SK-N-SH (cell line): ENCODE data around the gene CCDC88C. TPM values are rescaled to one million over a fixed set of nuclear protein-coding genes. Genes with fewer than 3 reads are reported as not detected.
"Not testable (repeated sequence)": the region's sequence is repeated elsewhere in the genome, so short reads cannot be mapped to it uniquely, and the experiment has no call there.

Experiments
- CTCF ChIA-PET: fragments of 300-600, 350-600 bp; formaldehyde crosslinking; extraction: SDS; loops from one replicate; lab custom pipeline; 2021; lab: Yijun Ruan, JAX
- POLR2A ChIA-PET: fragments of 350-600 bp; sonication (Branson Sonifier 250); formaldehyde crosslinking; extraction: SDS; loops from one replicate; lab custom pipeline; 2020; ENCODE audit warnings: antibody characterized with exemption, inconsistent platforms; lab: Yijun Ruan, JAX
- DNase-seq: peaks from one replicate; pipeline ENCODE4 v3.0.0; 2012
- H2AFZ ChIP-seq: fragments of 200-600 bp; sonication (generic); 2 replicates; pipeline ENCODE4 v1.8.1; 2016; ENCODE audit warnings: antibody characterized with exemption, mild to moderate bottlenecking, low read depth
- H3F3A ChIP-seq: fragments of 200-600 bp; sonication (generic); replicated peaks from 2 replicates; pipeline ENCODE3; 2016; ENCODE audit warnings: antibody characterized with exemption, mild to moderate bottlenecking; ENCODE audit not compliant: insufficient read depth
- H3K27ac ChIP-seq, 2 experiments: fragments of 200-500 bp in 1 of 2; fragments of 200-600 bp in 1 of 2; sonication (Bioruptor generic) in 1 of 2; sonication (generic), shearing (Covaris generic) in 1 of 2; 2 replicates each; pipeline versions ENCODE4 v1.5.1 to v1.6.1; 2014 to 2016; ENCODE audit warnings: low read depth in 2 of 2, inconsistent platforms in 1 of 2, low read length in 1 of 2, mild to moderate bottlenecking in 1 of 2, mixed read lengths in 1 of 2
- H3K27me3 ChIP-seq: fragments of 200-600 bp; sonication (generic), shearing (Covaris generic); 2 replicates; pipeline ENCODE4 v1.6.1; 2016; ENCODE audit warnings: mixed run types; ENCODE audit not compliant: insufficient read depth
- H3K36me3 ChIP-seq, 2 experiments: fragments of 200-500 bp in 1 of 2; fragments of 200-600 bp in 1 of 2; sonication (Bioruptor generic) in 1 of 2; sonication (generic) in 1 of 2; replicated peaks in 1 of 2; 2 replicates each; pipeline versions ENCODE3 to v1.5.1; 2014 to 2016; ENCODE audit warnings: low read length in 1 of 2, mild to moderate bottlenecking in 1 of 2; ENCODE audit not compliant: insufficient read depth in 2 of 2, control insufficient read depth in 1 of 2
- H3K4me1 ChIP-seq, 2 experiments: fragments of 200-500 bp in 1 of 2; fragments of 200-600 bp in 1 of 2; sonication (Bioruptor generic) in 1 of 2; sonication (generic), shearing (Covaris generic) in 1 of 2; 2 replicates each; pipeline versions ENCODE4 v1.5.1 to v1.6.1; 2014 to 2016; ENCODE audit warnings: low read depth in 1 of 2, low read length in 1 of 2, mixed run types in 1 of 2; ENCODE audit not compliant: insufficient read depth in 2 of 2, control insufficient read depth in 1 of 2
- H3K4me2 ChIP-seq: fragments of 200-600 bp; sonication (generic), shearing (Covaris generic); 2 replicates; pipeline ENCODE4 v1.6.1; 2017; ENCODE audit warnings: mixed run types
- H3K4me3 ChIP-seq, 2 experiments: fragments of 200-500 bp in 1 of 2; fragments of 200-600 bp in 1 of 2; sonication (Bioruptor generic) in 1 of 2; sonication (generic), shearing (Covaris generic) in 1 of 2; 2 replicates each; pipeline versions ENCODE4 v1.5.1 to v1.8.1; 2014 to 2016; ENCODE audit warnings: low read depth in 2 of 2, inconsistent platforms in 1 of 2, low read length in 1 of 2, mild to moderate bottlenecking in 1 of 2, mixed read lengths in 1 of 2, moderate library complexity in 1 of 2
- H3K79me2 ChIP-seq: fragments of 200-600 bp; sonication (generic); 2 replicates; pipeline ENCODE4 v1.8.1; 2017; ENCODE audit warnings: mild to moderate bottlenecking; ENCODE audit not compliant: insufficient read depth
- H3K9ac ChIP-seq: fragments of 200-600 bp; sonication (generic); 2 replicates; pipeline ENCODE4 v1.6.1; 2017; ENCODE audit warnings: mixed run types
- H3K9me2 ChIP-seq: fragments of 200-600 bp; sonication (generic); 2 replicates; pipeline ENCODE4 v1.6.1; 2017; ENCODE audit warnings: mixed run types
- H3K9me3 ChIP-seq: fragments of 200-600 bp; sonication (generic); 2 replicates; pipeline ENCODE4 v1.6.1; 2017; ENCODE audit warnings: mixed run types, mild to moderate bottlenecking, moderate library complexity
- H4K20me1 ChIP-seq: fragments of 200-600 bp; sonication (generic); 2 replicates; pipeline ENCODE4 v1.6.1; 2017; ENCODE audit warnings: mild to moderate bottlenecking, mixed run types; ENCODE audit not compliant: insufficient read depth
- GABPA ChIP-seq: IDR thresholded peaks from 2 replicates; pipeline ENCODE4 v1.4.0; 2012; ENCODE audit warnings: low read depth, mild to moderate bottlenecking
- JUND ChIP-seq: IDR thresholded peaks from 2 replicates; pipeline ENCODE4 v1.4.0; 2012
- NRF1 ChIP-seq: IDR thresholded peaks from 2 replicates; pipeline ENCODE4 v1.6.1; 2012; ENCODE audit warnings: low read depth, mild to moderate bottlenecking, low read length
- POLR2AphosphoS5 ChIP-seq: IDR thresholded peaks from 2 replicates; pipeline ENCODE4 v1.6.1; 2012; ENCODE audit warnings: low read depth, low read length
- RAD21 ChIP-seq: IDR thresholded peaks from 2 replicates; pipeline ENCODE4 v1.6.1; 2012; ENCODE audit warnings: mild to moderate bottlenecking, low read length
- RXRA ChIP-seq: IDR thresholded peaks from 2 replicates; pipeline ENCODE4 v1.4.0; 2012; ENCODE audit warnings: low read depth, mild to moderate bottlenecking, borderline replicate concordance
- SIN3A ChIP-seq: IDR thresholded peaks from 2 replicates; pipeline ENCODE4 v1.6.1; 2012; ENCODE audit warnings: low read depth, mild to moderate bottlenecking, low read length, moderate library complexity, borderline replicate concordance
- SMC3 ChIP-seq: IDR thresholded peaks from 2 replicates; pipeline ENCODE4 v1.6.1; 2012; ENCODE audit warnings: low read depth, low read length, improper control_type of control experiment
- TAF1 ChIP-seq: IDR thresholded peaks from 2 replicates; pipeline ENCODE4 v1.6.1; 2012; ENCODE audit warnings: low read depth, mild to moderate bottlenecking, low read length, moderate library complexity, borderline replicate concordance
- TCF12 ChIP-seq: IDR thresholded peaks from 2 replicates; pipeline ENCODE4 v1.4.0; 2012
- TEAD4 ChIP-seq: IDR thresholded peaks from 2 replicates; pipeline ENCODE4 v1.4.0; 2012; ENCODE audit warnings: mild to moderate bottlenecking, borderline replicate concordance; ENCODE audit not compliant: insufficient read depth
- YY1 ChIP-seq: IDR thresholded peaks from 2 replicates; pipeline ENCODE4 v1.4.0; 2012; ENCODE audit warnings: low read depth, mild to moderate bottlenecking
- WGBS: methylation state at CpG from one replicate; pipeline ENCODE4 v1.1.6; 2017; ENCODE audit warnings: low lambda C conversion rate; 5-methylcytosine and 5-hydroxymethylcytosine counted together
- polyA plus RNA-seq, 3 experiments: library from polyadenylated mRNA; depleted of rRNA; stranded (reverse); fragments of >200 nt; gene quantifications; 2 replicates each; pipeline ENCODE4 v1.2.3, GENCODE V29; 2012
- TF ChIP-seq, protein P1 (sequence below): fragments of 200-600 bp; sonication (generic); IDR thresholded peaks from 2 replicates; pipeline ENCODE4 v1.6.1; 2017; ENCODE audit warnings: antibody characterized with exemption, mild to moderate bottlenecking, moderate library complexity

CCDC88C gene
- polyA plus RNA-seq, 1 of the 3 experiments (the other 2 are of a cell fraction) = 0.39 TPM

DNA sequence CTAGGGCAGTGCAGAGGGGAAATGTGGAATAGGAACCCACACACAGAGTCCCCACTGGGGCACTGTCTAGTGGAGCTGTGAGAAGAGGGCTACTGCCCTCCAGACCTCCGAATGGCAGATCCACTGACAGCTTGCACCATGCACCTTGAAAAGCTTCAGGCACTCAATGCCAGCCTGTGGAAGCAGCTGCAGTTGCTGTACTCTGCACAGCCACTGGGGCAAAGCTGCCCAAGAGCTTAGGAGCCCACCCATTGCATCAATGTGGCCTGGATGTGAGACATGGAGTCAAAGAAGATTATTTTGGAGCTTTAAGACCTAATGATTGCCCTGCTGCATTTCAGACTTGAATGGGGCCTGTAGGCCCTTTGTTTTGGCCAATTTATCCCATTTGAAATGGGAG is 21.7 kb upstream of the CCDC88C start (continued):
- TF ChIP-seq TAF1 (no peak), TEAD4 (no peak), SIN3A (no peak)

DNA sequence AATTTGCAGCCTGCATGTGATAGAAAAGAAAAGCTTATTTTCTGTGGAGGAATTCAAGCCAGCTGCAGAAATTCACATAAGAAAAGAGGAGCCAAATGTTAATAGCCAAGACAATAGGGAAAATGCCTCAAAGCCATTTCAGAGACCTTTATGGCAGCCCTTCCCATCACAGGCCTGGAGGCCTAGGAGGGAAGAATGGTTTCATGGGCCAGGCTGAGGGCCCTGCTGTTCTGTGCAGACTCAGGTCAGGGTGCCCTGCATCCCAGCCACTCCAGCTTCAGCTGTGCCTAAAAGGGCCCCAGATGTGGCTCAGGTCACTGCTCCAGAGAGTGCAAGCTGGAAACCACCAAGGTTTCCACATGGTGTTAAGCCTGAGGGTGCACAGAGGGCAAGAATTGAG is 21.2 kb upstream of the CCDC88C start:
- H3K36me3 ChIP-seq = no peaks in the 10 kb centered on the region
- TF ChIP-seq NRF1 (no peak), TEAD4 (no peak), YY1 (no peak), RAD21 (no peak), GABPA (no peak)
- POLR2A ChIA-PET = no interaction called here
- no peaks in the 10 kb centered on the region for H3K27me3 ChIP-seq
- no peak overlapping the region for H3K9ac ChIP-seq
- CTCF ChIA-PET = interaction anchor here (1.7 to 1.9 kb wide), 2 partner anchors 15 to 116 kb away, joined by 5 to 7 read pairs; no protein-coding TSS in a partner anchor
- H3K4me3 ChIP-seq = no peak overlapping the region
- H3F3A ChIP-seq = no peaks in the 10 kb centered on the region
- H3K9me2 ChIP-seq = no peaks in the 10 kb centered on the region
- H3K27ac ChIP-seq = no peak overlapping the region
- no peaks in the 10 kb centered on the region for H4K20me1 ChIP-seq
- H3K4me1 ChIP-seq = no peaks in the 10 kb centered on the region
- H2AFZ ChIP-seq = no peak overlapping the region
- H3K9me3 ChIP-seq = no peaks in the 10 kb centered on the region
- H3K79me2 ChIP-seq = no peaks in the 10 kb centered on the region
- no peak overlapping the region for H3K4me2 ChIP-seq
- DNase-seq = no peak

DNA sequence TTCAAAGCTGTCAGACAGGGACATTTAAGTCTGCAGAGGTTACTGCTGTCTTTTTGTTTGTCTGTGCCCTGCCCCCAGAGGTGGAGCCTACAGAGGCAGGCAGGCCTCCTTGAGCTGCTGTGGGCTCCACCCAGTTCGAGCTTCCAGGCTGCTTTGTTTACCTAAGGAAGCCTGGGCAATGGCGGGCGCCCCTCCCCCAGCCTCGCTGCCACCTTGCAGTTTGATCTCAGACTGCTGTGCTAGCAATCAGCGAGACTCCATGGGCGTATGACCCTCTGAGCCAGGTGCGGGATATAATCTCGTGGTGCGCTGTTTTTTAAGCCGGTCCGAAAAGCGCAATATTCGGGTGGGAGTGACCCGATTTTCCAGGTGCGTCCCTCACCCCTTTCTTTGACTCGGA is 18.6 kb upstream of the CCDC88C start:
- H2AFZ ChIP-seq, H3K36me3 ChIP-seq, H4K20me1 ChIP-seq, H3F3A ChIP-seq, DNase-seq, H3K4me1 ChIP-seq, H3K9me3 ChIP-seq, CTCF ChIA-PET, H3K4me2 ChIP-seq, H3K79me2 ChIP-seq, H3K4me3 ChIP-seq, POLR2A ChIA-PET, H3K9me2 ChIP-seq, H3K9ac ChIP-seq, H3K27ac ChIP-seq, H3K27me3 ChIP-seq: not testable (repeated sequence)
- 79% methylated on average over 13 of the region's 16 CpGs for WGBS

DNA sequence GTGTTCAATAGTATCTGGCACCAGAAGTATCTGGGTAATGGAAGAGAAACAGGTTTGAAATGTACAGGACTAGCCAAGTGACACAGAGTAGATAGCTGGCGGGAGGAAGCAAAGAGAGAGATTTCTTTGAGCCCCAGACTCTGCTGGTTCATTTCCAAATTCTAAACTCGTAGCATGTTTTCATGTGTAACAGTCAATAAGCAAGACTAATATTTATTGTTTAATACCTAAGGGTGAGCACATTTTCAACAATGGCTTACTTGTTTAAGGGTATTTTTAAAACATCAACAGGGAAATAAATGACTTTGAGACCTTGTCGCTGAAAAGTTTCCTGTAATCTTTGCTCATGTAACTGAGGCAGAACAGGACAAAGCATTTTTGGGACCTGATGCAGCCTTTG is 11.8 kb upstream of the CCDC88C start:
- Histone ChIP-seq H3K9ac (no peak overlapping the region), H3K4me3 (no peak overlapping the region), H3K4me1 (no peaks in the 10 kb centered on the region), H3F3A (no peaks in the 10 kb centered on the region), H2AFZ (no peak overlapping the region), H4K20me1 (no peaks in the 10 kb centered on the region), H3K27ac (no peak overlapping the region), H3K9me2 (no peaks in the 10 kb centered on the region), H3K4me2 (no peak overlapping the region), H3K36me3 (no peaks in the 10 kb centered on the region), H3K27me3 (no peaks in the 10 kb centered on the region), H3K79me2 (no peaks in the 10 kb centered on the region), H3K9me3 (no peaks in the 10 kb centered on the region)
- WGBS = 62% methylated on average over 3 of the region's 3 CpGs
- POLR2A ChIA-PET = no interaction called here
- no peak for DNase-seq
- no peak for TF ChIP-seq JUND
- TF ChIP-seq POLR2AphosphoS5 = no peak
- TF ChIP-seq RAD21 = no peak
- TF ChIP-seq, protein P1, sequence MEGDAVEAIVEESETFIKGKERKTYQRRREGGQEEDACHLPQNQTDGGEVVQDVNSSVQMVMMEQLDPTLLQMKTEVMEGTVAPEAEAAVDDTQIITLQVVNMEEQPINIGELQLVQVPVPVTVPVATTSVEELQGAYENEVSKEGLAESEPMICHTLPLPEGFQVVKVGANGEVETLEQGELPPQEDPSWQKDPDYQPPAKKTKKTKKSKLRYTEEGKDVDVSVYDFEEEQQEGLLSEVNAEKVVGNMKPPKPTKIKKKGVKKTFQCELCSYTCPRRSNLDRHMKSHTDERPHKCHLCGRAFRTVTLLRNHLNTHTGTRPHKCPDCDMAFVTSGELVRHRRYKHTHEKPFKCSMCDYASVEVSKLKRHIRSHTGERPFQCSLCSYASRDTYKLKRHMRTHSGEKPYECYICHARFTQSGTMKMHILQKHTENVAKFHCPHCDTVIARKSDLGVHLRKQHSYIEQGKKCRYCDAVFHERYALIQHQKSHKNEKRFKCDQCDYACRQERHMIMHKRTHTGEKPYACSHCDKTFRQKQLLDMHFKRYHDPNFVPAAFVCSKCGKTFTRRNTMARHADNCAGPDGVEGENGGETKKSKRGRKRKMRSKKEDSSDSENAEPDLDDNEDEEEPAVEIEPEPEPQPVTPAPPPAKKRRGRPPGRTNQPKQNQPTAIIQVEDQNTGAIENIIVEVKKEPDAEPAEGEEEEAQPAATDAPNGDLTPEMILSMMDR = no peak
- no peak for TF ChIP-seq SMC3
- no peak for TF ChIP-seq RXRA
- TF ChIP-seq TCF12 = no peak
- CTCF ChIA-PET = no interaction called here

DNA sequence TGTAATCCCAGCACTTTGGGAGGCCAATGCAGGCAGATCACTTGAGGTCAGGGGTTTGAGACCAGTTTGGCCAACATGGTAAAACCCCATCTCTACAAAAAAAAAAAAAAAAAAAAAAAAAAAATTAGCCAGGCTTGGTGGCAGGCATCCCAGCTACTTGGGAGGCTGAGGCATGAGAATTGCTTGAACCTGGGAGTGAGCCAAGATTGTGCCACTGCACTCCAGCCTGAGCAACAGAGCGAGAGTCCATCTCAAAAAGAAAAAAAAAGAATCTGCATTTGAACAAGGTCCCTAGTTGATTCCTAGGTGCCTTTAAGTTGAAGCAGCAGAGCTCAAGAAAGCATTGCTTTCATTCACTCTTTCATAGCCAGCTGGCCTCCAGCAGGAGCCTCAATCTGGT is 11.3 kb upstream of the CCDC88C start:
- H3K27me3 ChIP-seq, DNase-seq, H3K79me2 ChIP-seq, H2AFZ ChIP-seq, H3K9me2 ChIP-seq, H3K4me2 ChIP-seq, H3K36me3 ChIP-seq, H3K9me3 ChIP-seq, H3K27ac ChIP-seq, H3F3A ChIP-seq, CTCF ChIA-PET, H3K4me1 ChIP-seq, POLR2A ChIA-PET, H3K4me3 ChIP-seq, H3K9ac ChIP-seq, H4K20me1 ChIP-seq: not testable (repeated sequence)
- 50% methylated on average over 1 of the region's 1 CpG for WGBS
